OCI-LY3 (cell line): ENCODE measurements around the gene TFAP2A.

ENCODE experiments used
- CTCF ChIP-seq: fragments of 200-600, 300-600 bp; sonication (generic); IDR thresholded peaks from 2 replicates; pipeline ENCODE4 v1.5.1; 2014; ENCODE audit warnings: antibody characterized with exemption, low read length, low read depth
- EZH2phosphoT487 ChIP-seq: fragments of 200-600 bp; shearing (Covaris generic); IDR thresholded peaks from 2 replicates; pipeline ENCODE4 v1.6.1; 2018; ENCODE audit warnings: antibody characterized with exemption, mixed run types, low read depth

- TF ChIP-seq CTCF (no peak), EZH2phosphoT487 (no peak)
Observed at GRCh38 chr6:10411131-10411970, 3.5 kb downstream of the TFAP2A start.
